ENCODE data around the gene NMRAL1. TPM values are rescaled to one million over a fixed set of nuclear protein-coding genes. Genes with fewer than 3 reads are reported as not detected.

Gene NMRAL1
- polyA plus RNA-seq, 3 donors, result 39.2 to 57.0 (median 49.4) TPM

GRCh38 chr16:4416200-4417032 is 58.0 kb downstream of the NMRAL1 start, which contains the start of gene CORO7:
TSS of gene CORO7 (minus strand) at chr16:4416596. CDS start at chr16:4416518, 78 bp downstream.
- Histone ChIP-seq H3K4me3 (replicated peaks in 1 of 3; ENCODE audit: low read depth in 2 of 3, low read length in 3 of 3) (peak within 1 kb of the TSS; percentile 67 to 96 (median 86)), H3K79me2 (ENCODE audit: insufficient read depth, low read length) (peaks cover 46% of the 10 kb centered on the region), H3K9ac (ENCODE audit: insufficient read depth, low read length, poor library complexity, severe bottlenecking) (peak within 1 kb of the TSS; percentile 97), H3K4me2 (replicated peaks; ENCODE audit: extremely low read depth, low read length, poor library complexity, severe bottlenecking) (peak within 1 kb of the TSS; percentile 72), H3K27me3 (ENCODE audit: control insufficient read depth in 2 of 2, insufficient read depth in 2 of 2, low read length in 2 of 2) (no peaks in the 10 kb centered on the region), H2AFZ (ENCODE audit: insufficient read depth, low read depth, low read length, poor library complexity, severe bottlenecking) (peak within 1 kb of the TSS; percentile 54), H3K9me3 (replicated peaks in 1 of 2; ENCODE audit: control insufficient read depth in 1 of 2, insufficient read depth in 1 of 2, low read length in 2 of 2) (no peaks in the 10 kb centered on the region), H4K20me1 (ENCODE audit: insufficient read depth, low read length) (peaks cover 49% of the 10 kb centered on the region), H3K27ac (ENCODE audit: low read depth in 1 of 2, low read length in 2 of 2) (peak within 1 kb of the TSS; percentile 86 to 96), H3K4me1 (ENCODE audit: control insufficient read depth in 1 of 2, insufficient read depth in 2 of 2, low read length in 2 of 2) (peaks cover 50 to 62% of the 10 kb centered on the region in 2 donors), H3K36me3 (replicated peaks in 1 of 2; ENCODE audit: control insufficient read depth in 1 of 2, insufficient read depth in 2 of 2, low read length in 2 of 2) (peaks cover 19 to 20% of the 10 kb centered on the region in 2 donors)
- peak within 1 kb of the TSS; percentile 97 to 98 for H3K4me3 Mint-ChIP-seq
- H3K27ac Mint-ChIP-seq, result peak within 1 kb of the TSS; percentile 95 to 99 (median 97)
- H3K27me3 Mint-ChIP-seq (ENCODE audit: low read depth in 3 of 3), result peaks cover 0 to 4% (median 0%) of the 10 kb centered on the region in 3 donors
- H3K36me3 Mint-ChIP-seq, result peaks cover 25 to 40% of the 10 kb centered on the region in 2 donors
- H3K9me3 Mint-ChIP-seq, result no peaks in the 10 kb centered on the region
- H3K4me1 Mint-ChIP-seq, result peaks cover 54% of the 10 kb centered on the region
- DNase-seq, result peak; percentile 85 to 93 (median 87)
- intact Hi-C loops (cut with micrococcal nuclease), result loop anchor here (1.0 to 5.0 kb wide), 3 partner anchors 9 to 201 kb away; partner anchors contain the start of genes DNAJA3 (in 1 of the 2) and HMOX2 (in 1 of the 2)
- TF ChIP-seq, protein P1, sequence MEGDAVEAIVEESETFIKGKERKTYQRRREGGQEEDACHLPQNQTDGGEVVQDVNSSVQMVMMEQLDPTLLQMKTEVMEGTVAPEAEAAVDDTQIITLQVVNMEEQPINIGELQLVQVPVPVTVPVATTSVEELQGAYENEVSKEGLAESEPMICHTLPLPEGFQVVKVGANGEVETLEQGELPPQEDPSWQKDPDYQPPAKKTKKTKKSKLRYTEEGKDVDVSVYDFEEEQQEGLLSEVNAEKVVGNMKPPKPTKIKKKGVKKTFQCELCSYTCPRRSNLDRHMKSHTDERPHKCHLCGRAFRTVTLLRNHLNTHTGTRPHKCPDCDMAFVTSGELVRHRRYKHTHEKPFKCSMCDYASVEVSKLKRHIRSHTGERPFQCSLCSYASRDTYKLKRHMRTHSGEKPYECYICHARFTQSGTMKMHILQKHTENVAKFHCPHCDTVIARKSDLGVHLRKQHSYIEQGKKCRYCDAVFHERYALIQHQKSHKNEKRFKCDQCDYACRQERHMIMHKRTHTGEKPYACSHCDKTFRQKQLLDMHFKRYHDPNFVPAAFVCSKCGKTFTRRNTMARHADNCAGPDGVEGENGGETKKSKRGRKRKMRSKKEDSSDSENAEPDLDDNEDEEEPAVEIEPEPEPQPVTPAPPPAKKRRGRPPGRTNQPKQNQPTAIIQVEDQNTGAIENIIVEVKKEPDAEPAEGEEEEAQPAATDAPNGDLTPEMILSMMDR (IDR thresholded peaks at IDR 0.05), result no peak
- under 1% methylated on average over 78 of the region's 92 CpGs for WGBS (ENCODE audit: insufficient coverage)

- Histone ChIP-seq H3K4me3 (replicated peaks in 1 of 3; ENCODE audit: low read depth in 2 of 3, low read length in 3 of 3) (peak overlapping the region; percentile 67 to 96 (median 86)), H3K9ac (ENCODE audit: insufficient read depth, low read length, poor library complexity, severe bottlenecking) (peak overlapping the region; percentile 97), H3K4me1 (ENCODE audit: control insufficient read depth in 1 of 2, insufficient read depth in 2 of 2, low read length in 2 of 2) (peaks cover 43 to 55% of the 10 kb centered on the region in 2 donors), H3K79me2 (ENCODE audit: insufficient read depth, low read length) (peaks cover 54% of the 10 kb centered on the region), H3K36me3 (replicated peaks in 1 of 2; ENCODE audit: control insufficient read depth in 1 of 2, insufficient read depth in 2 of 2, low read length in 2 of 2) (peaks cover 26 to 28% of the 10 kb centered on the region in 2 donors), H4K20me1 (ENCODE audit: insufficient read depth, low read length) (peaks cover 57% of the 10 kb centered on the region), H3K27ac (ENCODE audit: low read depth in 1 of 2, low read length in 2 of 2) (peak overlapping the region; percentile 86 to 96), H3K4me2 (replicated peaks; ENCODE audit: extremely low read depth, low read length, poor library complexity, severe bottlenecking) (peak overlapping the region; percentile 72), H2AFZ (ENCODE audit: insufficient read depth, low read depth, low read length, poor library complexity, severe bottlenecking) (peak overlapping the region; percentile 54), H3K27me3 (ENCODE audit: control insufficient read depth in 2 of 2, insufficient read depth in 2 of 2, low read length in 2 of 2) (no peaks in the 10 kb centered on the region), H3K9me3 (replicated peaks in 1 of 2; ENCODE audit: control insufficient read depth in 1 of 2, insufficient read depth in 1 of 2, low read length in 2 of 2) (no peaks in the 10 kb centered on the region)
- intact Hi-C loops (cut with micrococcal nuclease), result loop anchor here (1.0 to 5.0 kb wide), 3 partner anchors 10 to 202 kb away; partner anchors contain the start of genes DNAJA3 (in 1 of the 2) and HMOX2 (in 1 of the 2)
- no peaks in the 10 kb centered on the region for H3K9me3 Mint-ChIP-seq
- peaks cover 0 to 4% (median 0%) of the 10 kb centered on the region in 3 donors for H3K27me3 Mint-ChIP-seq (ENCODE audit: low read depth in 3 of 3)
- under 1% methylated on average over 39 of the region's 44 CpGs for WGBS (ENCODE audit: insufficient coverage)
- peak; percentile 90 to 94 (median 90) for DNase-seq
- H3K36me3 Mint-ChIP-seq, result peaks cover 31 to 47% of the 10 kb centered on the region in 2 donors
- peak overlapping the region; percentile 97 to 98 for H3K4me3 Mint-ChIP-seq
- H3K4me1 Mint-ChIP-seq, result peaks cover 46% of the 10 kb centered on the region
- TF ChIP-seq, protein P1 (IDR thresholded peaks at IDR 0.05), result no peak
- H3K27ac Mint-ChIP-seq, result peak overlapping the region; percentile 95 to 99 (median 97)
Observed at GRCh38 chr16:4415538-4416199, 58.8 kb downstream of the NMRAL1 start.

Data from CD14-positive monocyte (primary cell).